Smooth muscle cell (in vitro differentiated cells): ENCODE data around the gene MPI. TPM values are rescaled to one million over a fixed set of nuclear protein-coding genes. Genes with fewer than 3 reads are reported as not detected.

ENCODE experiments used
- DNase-seq: peaks from one replicate; lab custom pipeline; 2025; ENCODE audit not compliant: unreplicated experiment; lab: John Stamatoyannopoulos, UW
- H2AFZ ChIP-seq: fragments of 200-600 bp; sonication (generic); 2 replicates; pipeline ENCODE4 v1.6.0; 2016; ENCODE audit warnings: antibody characterized with exemption, low read depth, mild to moderate bottlenecking
- H3F3A ChIP-seq: fragments of 200-600 bp; sonication (generic); 2 replicates; pipeline ENCODE4 v1.6.0; 2017; ENCODE audit warnings: antibody characterized with exemption, low read depth
- H3K27ac ChIP-seq: fragments of 200-600 bp; sonication (generic); 2 replicates; pipeline ENCODE4 v1.5.1; 2016; ENCODE audit warnings: low read depth, mild to moderate bottlenecking
- H3K27me3 ChIP-seq: fragments of 200-600 bp; sonication (generic); 2 replicates; pipeline ENCODE4 v1.6.1; 2016; ENCODE audit warnings: low read depth, mild to moderate bottlenecking
- H3K36me3 ChIP-seq: fragments of 200-600 bp; sonication (generic); 2 replicates; pipeline ENCODE4 v1.5.1; 2016; ENCODE audit warnings: low read depth
- H3K4me1 ChIP-seq: fragments of 200-600 bp; sonication (generic); 2 replicates; pipeline ENCODE4 v1.5.1; 2016; ENCODE audit warnings: low read depth
- H3K4me2 ChIP-seq: fragments of 200-600 bp; sonication (generic); 2 replicates; pipeline ENCODE4 v1.6.0; 2016; ENCODE audit warnings: mild to moderate bottlenecking
- H3K4me3 ChIP-seq: fragments of 200-600 bp; sonication (generic); 2 replicates; pipeline ENCODE4 v1.5.1; 2016; ENCODE audit warnings: mild to moderate bottlenecking
- H3K79me2 ChIP-seq: fragments of 200-600 bp; sonication (generic); 2 replicates; pipeline ENCODE4 v1.6.0; 2016; ENCODE audit warnings: low read depth, mild to moderate bottlenecking
- H3K9ac ChIP-seq: fragments of 200-600 bp; sonication (generic); 2 replicates; pipeline ENCODE4 v1.6.0; 2016; ENCODE audit warnings: low read depth
- H3K9me3 ChIP-seq: fragments of 200-600 bp; sonication (generic); replicated peaks from 2 replicates; pipeline ENCODE4 v1.5.1; 2016; ENCODE audit warnings: low read depth
- H4K20me1 ChIP-seq: fragments of 200-600 bp; sonication (generic); 2 replicates; pipeline ENCODE4 v1.6.0; 2016; ENCODE audit warnings: low read depth
- CTCF ChIP-seq: fragments of 200-600 bp; sonication (generic); IDR thresholded peaks from 2 replicates; pipeline ENCODE4 v1.5.1; 2017; ENCODE audit warnings: borderline replicate concordance, mild to moderate bottlenecking, antibody characterized with exemption; ENCODE audit not compliant: insufficient read depth, poor library complexity, severe bottlenecking
- WGBS: methylation state at CpG from one replicate; pipeline ENCODE4 v1.1.7; 2016; ENCODE audit warnings: low lambda C conversion rate; 5-methylcytosine and 5-hydroxymethylcytosine counted together
- polyA plus RNA-seq: library from polyadenylated mRNA; unstranded; fragments of >200 nt; fragmentation: Nextera tagmentation; extraction: Ambion mirVana; gene quantifications from 2 replicates; pipeline ENCODE4 v1.2.1, GENCODE V29; 2016
- total RNA-seq: library from RNA; depleted of rRNA; stranded (reverse); fragments of >200 nt; gene quantifications from 2 replicates; pipeline ENCODE4 v1.2.3, GENCODE V29; 2014

MPI gene, protein sequence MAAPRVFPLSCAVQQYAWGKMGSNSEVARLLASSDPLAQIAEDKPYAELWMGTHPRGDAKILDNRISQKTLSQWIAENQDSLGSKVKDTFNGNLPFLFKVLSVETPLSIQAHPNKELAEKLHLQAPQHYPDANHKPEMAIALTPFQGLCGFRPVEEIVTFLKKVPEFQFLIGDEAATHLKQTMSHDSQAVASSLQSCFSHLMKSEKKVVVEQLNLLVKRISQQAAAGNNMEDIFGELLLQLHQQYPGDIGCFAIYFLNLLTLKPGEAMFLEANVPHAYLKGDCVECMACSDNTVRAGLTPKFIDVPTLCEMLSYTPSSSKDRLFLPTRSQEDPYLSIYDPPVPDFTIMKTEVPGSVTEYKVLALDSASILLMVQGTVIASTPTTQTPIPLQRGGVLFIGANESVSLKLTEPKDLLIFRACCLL
- total RNA-seq = 43.6 and 53.1 TPM in 2 replicates
- 35.6 and 41.9 TPM in 2 replicates for polyA plus RNA-seq

DNA sequence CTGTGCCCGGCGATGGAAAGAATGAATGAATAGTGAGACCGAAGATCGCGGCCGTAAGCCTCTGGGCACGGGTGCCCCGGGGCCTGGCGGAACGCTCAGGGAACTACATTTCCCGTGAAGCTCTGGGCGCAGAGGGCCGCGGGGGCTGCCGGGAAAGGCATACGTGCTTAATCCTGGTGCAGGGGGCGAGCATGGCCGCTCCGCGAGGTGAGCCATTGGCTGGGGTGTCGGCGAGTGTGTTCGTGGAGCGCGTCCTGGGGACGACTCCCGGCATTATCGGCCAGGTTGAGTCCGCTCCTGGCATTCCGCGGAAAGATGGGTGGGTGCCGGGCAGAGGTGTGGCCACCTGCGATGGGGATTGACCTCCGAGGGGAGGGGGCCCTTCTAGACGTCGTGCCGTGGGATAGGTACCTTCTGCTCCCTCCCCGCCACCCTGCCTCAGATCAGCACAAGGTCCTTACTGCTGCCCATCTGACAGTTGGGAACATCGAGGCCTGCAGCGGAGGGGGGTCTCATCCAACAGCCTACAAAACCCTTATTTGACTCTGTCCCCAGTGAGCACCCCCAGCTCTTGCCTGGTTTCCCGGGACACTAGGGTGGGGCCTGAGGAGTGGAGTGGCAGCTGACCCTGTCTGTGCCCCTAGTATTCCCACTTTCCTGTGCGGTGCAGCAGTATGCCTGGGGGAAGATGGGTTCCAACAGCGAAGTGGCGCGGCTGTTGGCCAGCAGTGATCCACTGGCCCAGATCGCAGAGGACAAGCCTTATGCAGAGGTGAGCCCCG, at the start of gene MPI:
MPI (plus strand) TSS at position 160 of the 782 bp plus-strand sequence; CDS start at position 192, 32 bp downstream.
- H3K4me2 ChIP-seq = peak within 1 kb of the TSS; percentile 89
- H3K27ac ChIP-seq = peak within 1 kb of the TSS; percentile 29
- WGBS = 2% methylated on average over 43 of the region's 47 CpGs

GRCh38 chr15:74840851-74841775, 48.7 kb upstream of the MPI start:
- Histone ChIP-seq H3K27ac (no peak overlapping the region), H3K4me2 (no peak overlapping the region), H3F3A (peaks cover 4% of the 10 kb centered on the region), H3K36me3 (no peaks in the 10 kb centered on the region), H3K79me2 (no peaks in the 10 kb centered on the region), H2AFZ (no peak overlapping the region), H3K4me3 (no peak overlapping the region), H3K27me3 (no peaks in the 10 kb centered on the region), H3K9ac (no peak overlapping the region), H4K20me1 (no peaks in the 10 kb centered on the region), H3K4me1 (peaks cover 16% of the 10 kb centered on the region), H3K9me3 (no peaks in the 10 kb centered on the region)
- DNase-seq = no peak
- TF ChIP-seq CTCF = no peak
- 94% methylated on average over 9 of the region's 9 CpGs for WGBS

More for the DNA sequence above, at the start of gene MPI:
- H3K9me3 ChIP-seq = no peaks in the 10 kb centered on the region
- peak within 1 kb of the TSS; percentile 88 for H2AFZ ChIP-seq
- H4K20me1 ChIP-seq = no peaks in the 10 kb centered on the region
- TF ChIP-seq CTCF = no peak
- H3K79me2 ChIP-seq = peaks cover 5% of the 10 kb centered on the region
- peak; percentile 57 for DNase-seq
- H3K27me3 ChIP-seq = no peaks in the 10 kb centered on the region
- H3K4me1 ChIP-seq = peaks cover 10% of the 10 kb centered on the region
- H3K9ac ChIP-seq = peak within 1 kb of the TSS; percentile 84
- peaks cover 4% of the 10 kb centered on the region for H3F3A ChIP-seq
- peak within 1 kb of the TSS; percentile 85 for H3K4me3 ChIP-seq
- no peaks in the 10 kb centered on the region for H3K36me3 ChIP-seq

- TF ChIP-seq CTCF = no peak
- no peak overlapping the region for H2AFZ ChIP-seq
- WGBS = 86% methylated on average over 14 of the region's 14 CpGs
- peak overlapping the region; percentile 99 for H3K4me2 ChIP-seq
- no peaks in the 10 kb centered on the region for H3K79me2 ChIP-seq
- no peaks in the 10 kb centered on the region for H3K9me3 ChIP-seq
- DNase-seq = no peak
- H4K20me1 ChIP-seq = no peaks in the 10 kb centered on the region
- H3K9ac ChIP-seq = peak overlapping the region; percentile 73
- peaks cover 16% of the 10 kb centered on the region for H3K4me1 ChIP-seq
- no peaks in the 10 kb centered on the region for H3K27me3 ChIP-seq
- no peak overlapping the region for H3K27ac ChIP-seq
- H3K4me3 ChIP-seq = peak overlapping the region; percentile 100
- peaks cover 4% of the 10 kb centered on the region for H3F3A ChIP-seq
- H3K36me3 ChIP-seq = no peaks in the 10 kb centered on the region
These were observed 47.9 kb upstream of the MPI start for GRCh38 chr15:74841891-74842373.
